OCI-LY1 (cell line): Measurements from ENCODE around the gene USP28.

Source experiments
- H2AFZ ChIP-seq: fragments of 200-600 bp; sonication (generic), shearing (Covaris generic); 2 replicates; pipeline ENCODE4 v1.6.0; 2014; ENCODE audit warnings: antibody characterized with exemption, mild to moderate bottlenecking, low read length
- H3F3A ChIP-seq: fragments of 200-600 bp; sonication (generic), shearing (Covaris generic); 2 replicates; pipeline ENCODE4 v1.6.0; 2014; ENCODE audit warnings: mild to moderate bottlenecking, antibody characterized with exemption, low read length, moderate library complexity; ENCODE audit not compliant: insufficient read depth
- H3K27ac ChIP-seq: fragments of 200-600 bp; sonication (generic); 2 replicates; pipeline ENCODE4 v1.5.1; 2014; ENCODE audit warnings: low read length, mixed run types, mild to moderate bottlenecking, low read depth; ENCODE audit not compliant: poor library complexity, severe bottlenecking
- H3K27me3 ChIP-seq: fragments of 200-600 bp; sonication (generic); 2 replicates; pipeline ENCODE4 v1.6.0; 2014; ENCODE audit warnings: antibody characterized with exemption, mild to moderate bottlenecking, low read length, moderate library complexity; ENCODE audit not compliant: insufficient read depth
- H3K36me3 ChIP-seq: fragments of 200-600 bp; sonication (generic); 2 replicates; pipeline ENCODE4 v1.6.1; 2014; ENCODE audit warnings: mild to moderate bottlenecking, antibody characterized with exemption, low read length, moderate library complexity, mixed read lengths; ENCODE audit not compliant: insufficient read depth
- H3K4me1 ChIP-seq: fragments of 200-600 bp; sonication (generic); 2 replicates; pipeline ENCODE4 v1.5.1; 2014; ENCODE audit warnings: mild to moderate bottlenecking, low read length, moderate library complexity; ENCODE audit not compliant: insufficient read depth, severe bottlenecking
- H3K4me2 ChIP-seq: fragments of 200-600 bp; sonication (generic), shearing (Covaris generic); 2 replicates; pipeline ENCODE4 v1.6.1; 2014; ENCODE audit warnings: low read length
- H3K4me3 ChIP-seq: fragments of 200-600 bp; sonication (generic); 2 replicates; pipeline ENCODE4 v1.5.1; 2014; ENCODE audit warnings: low read length, low read depth, mild to moderate bottlenecking, mixed read lengths; ENCODE audit not compliant: poor library complexity, severe bottlenecking
- H3K79me2 ChIP-seq: fragments of 200-600 bp; shearing (Covaris generic); 2 replicates; pipeline ENCODE4 v1.6.1; 2016; ENCODE audit warnings: mixed run types, low read length, mixed read lengths; ENCODE audit not compliant: insufficient read depth
- H3K9ac ChIP-seq: fragments of 200-600 bp; sonication (generic), shearing (Covaris generic); 2 replicates; pipeline ENCODE4 v1.6.1; 2014; ENCODE audit warnings: mild to moderate bottlenecking, low read length, mixed read lengths
- H3K9me2 ChIP-seq: fragments of 200-600 bp; sonication (generic), shearing (Covaris generic); 2 replicates; pipeline ENCODE4 v1.6.1; 2014; ENCODE audit warnings: low read depth, mild to moderate bottlenecking, low read length, mixed read lengths
- H3K9me3 ChIP-seq: fragments of 200-600 bp; shearing (Covaris generic); 2 replicates; pipeline ENCODE4 v1.6.1; 2014; ENCODE audit warnings: low read length, mixed read lengths
- H4K20me1 ChIP-seq: fragments of 200-600 bp; sonication (generic), shearing (Covaris generic); 2 replicates; pipeline ENCODE4 v1.6.0; 2016; ENCODE audit warnings: mild to moderate bottlenecking, low read length; ENCODE audit not compliant: insufficient read depth
- CTCF ChIP-seq: fragments of 200-600 bp; sonication (generic), shearing (Covaris generic); IDR thresholded peaks from 2 replicates; pipeline ENCODE4 v1.5.1; 2017; ENCODE audit warnings: mild to moderate bottlenecking, antibody characterized with exemption, low read length, moderate library complexity, mixed read lengths
- EZH2 ChIP-seq: fragments of 200-600 bp; sonication (generic), shearing (Covaris generic); IDR thresholded peaks from 2 replicates; pipeline ENCODE4 v1.8.0; 2017; ENCODE audit warnings: borderline replicate concordance, mixed run types, mild to moderate bottlenecking, antibody characterized with exemption, low read length, moderate library complexity, mixed read lengths

The USP28 gene

GRCh38 chr11:113856966-113857759 is 18.2 kb downstream of the USP28 start:
- Histone ChIP-seq H3K27ac (no peak overlapping the region), H3F3A (no peaks in the 10 kb centered on the region), H3K9me2 (no peaks in the 10 kb centered on the region)

GRCh38 chr11:113855803-113856202 is 19.6 kb downstream of the USP28 start:
- H3K9me2 ChIP-seq, result no peaks in the 10 kb centered on the region
- peaks cover 6% of the 10 kb centered on the region for H3K4me1 ChIP-seq
- H4K20me1 ChIP-seq, result no peaks in the 10 kb centered on the region
- H3K4me3 ChIP-seq, result no peak overlapping the region
- H3K9ac ChIP-seq, result no peak overlapping the region
- peaks cover 13% of the 10 kb centered on the region for H3K36me3 ChIP-seq
- no peaks in the 10 kb centered on the region for H3K27me3 ChIP-seq
- TF ChIP-seq CTCF, result no peak
- no peak for TF ChIP-seq EZH2
- H3K27ac ChIP-seq, result no peak overlapping the region
- H3K79me2 ChIP-seq, result peaks cover 11% of the 10 kb centered on the region
- H3K4me2 ChIP-seq, result no peak overlapping the region
- no peaks in the 10 kb centered on the region for H3K9me3 ChIP-seq
- H3F3A ChIP-seq, result no peaks in the 10 kb centered on the region
- no peak overlapping the region for H2AFZ ChIP-seq

More at GRCh38 chr11:113856966-113857759, 18.2 kb downstream of the USP28 start:
- Histone ChIP-seq H3K9me3 (no peaks in the 10 kb centered on the region), H3K79me2 (peaks cover 14% of the 10 kb centered on the region), H3K4me1 (peaks cover 6% of the 10 kb centered on the region), H4K20me1 (no peaks in the 10 kb centered on the region), H2AFZ (no peak overlapping the region), H3K27me3 (no peaks in the 10 kb centered on the region), H3K36me3 (peaks cover 7% of the 10 kb centered on the region), H3K4me3 (no peak overlapping the region), H3K4me2 (no peak overlapping the region), H3K9ac (no peak overlapping the region)
- TF ChIP-seq EZH2, result no peak
- no peak for TF ChIP-seq CTCF

- Histone ChIP-seq H3K27ac (no peak overlapping the region), H3K27me3 (no peaks in the 10 kb centered on the region), H3K9me3 (no peaks in the 10 kb centered on the region), H3K36me3 (peaks cover 32% of the 10 kb centered on the region), H4K20me1 (no peaks in the 10 kb centered on the region), H3K79me2 (0 out of 2 replicates have a peak, but pooled peaks cover 4% of the 10 kb centered on the region), H3K4me2 (no peak overlapping the region), H3K4me3 (no peak overlapping the region), H3K9me2 (no peaks in the 10 kb centered on the region), H3F3A (no peaks in the 10 kb centered on the region), H3K9ac (no peak overlapping the region), H2AFZ (no peak overlapping the region), H3K4me1 (no peaks in the 10 kb centered on the region)
- TF ChIP-seq CTCF (no peak), EZH2 (no peak)
Measured at GRCh38 chr11:113850188-113850587, 25.2 kb downstream of the USP28 start.
